Aorta (tissue), 5 donors: ENCODE results near the gene ZNF784. TPM values are rescaled to one million over a fixed set of nuclear protein-coding genes. Genes with fewer than 3 reads are reported as not detected.

Experiments
- ATAC-seq: fragments of 200-7000 bp; cut with Tn5 transposase; one replicate; pipeline ENCODE4 v1.9.1; 2022; ENCODE audit warnings: moderate library complexity; ENCODE audit not compliant: low FRiP score
- DNase-seq, 2 donors: peaks; one replicate each; pipeline ENCODE4 v3.0.0-alpha.2; 2020
- H3K27ac ChIP-seq, 2 donors: one replicate each; pipeline ENCODE4 v1.5.1; 2013; ENCODE audit warnings: low read length in 2 of 2, mild to moderate bottlenecking in 2 of 2, moderate library complexity in 2 of 2, control low read depth in 1 of 2, inconsistent platforms in 1 of 2, low read depth in 1 of 2
- H3K27me3 ChIP-seq, 2 donors: one replicate each; pipeline ENCODE4 v1.6.1; 2013; ENCODE audit warnings: control low read depth in 1 of 2, low read length in 1 of 2, mild to moderate bottlenecking in 1 of 2, moderate library complexity in 1 of 2; ENCODE audit not compliant: insufficient read depth in 2 of 2, control insufficient read depth in 1 of 2
- H3K36me3 ChIP-seq, 2 donors: one replicate each; pipeline ENCODE4 v1.6.1; 2013; ENCODE audit warnings: control low read depth in 1 of 2, low read length in 1 of 2, mild to moderate bottlenecking in 1 of 2; ENCODE audit not compliant: insufficient read depth in 2 of 2, control insufficient read depth in 1 of 2
- H3K4me1 ChIP-seq, 2 donors: one replicate each; pipeline ENCODE4 v1.6.1; 2013; ENCODE audit warnings: low read length in 2 of 2, control low read depth in 1 of 2, mild to moderate bottlenecking in 1 of 2, moderate library complexity in 1 of 2; ENCODE audit not compliant: insufficient read depth in 2 of 2, control insufficient read depth in 1 of 2
- H3K4me3 ChIP-seq, 2 donors: one replicate each; pipeline ENCODE4 v1.5.1; 2013; ENCODE audit warnings: low read length in 2 of 2, control low read depth in 1 of 2, mild to moderate bottlenecking in 1 of 2
- H3K9me3 ChIP-seq: one replicate; pipeline ENCODE4 v1.6.1; 2013; ENCODE audit warnings: mild to moderate bottlenecking, low read length; ENCODE audit not compliant: control insufficient read depth
- WGBS, 2 donors: extraction: QIAGEN DNeasy Blood & Tissue Kit; methylation state at CpG; one replicate each; pipeline ENCODE4 v1.1.7; 2013; 5-methylcytosine and 5-hydroxymethylcytosine counted together
- intact Hi-C, 2 donors: fragments of 100-400 bp; cut with DNase I; formaldehyde crosslinking; loops; one replicate each; pipeline versions ENCODE4 v1.14.2 to v1.15.0; 2022
- polyA plus RNA-seq, 2 donors: library from polyadenylated mRNA; stranded (reverse); fragments of 200-250 nt; gene quantifications; one replicate each; pipeline ENCODE4 v1.2.3, GENCODE V29; 2013
- total RNA-seq, 2 donors: library from RNA; stranded (reverse); fragmentation: NEBNext Ultra II Directional; extraction: Animal tissue kit (Norgen Biotek cat#: 25700); gene quantifications; one replicate each; pipeline ENCODE4 v1.2.1, GENCODE V29; 2021
- donor health status: healthy with polysubstance abuse.
- donor health status: Bipolar disorder and iron deficiency.
- donor health status: DM: no; HTN: no; CAD: no.
- donor health status: DM: no; HTN: no; CAD: no.
- donor health status: DM: yes; HTN: yes; CAD: no.

ZNF784 gene
- total and polyA plus RNA-seq, 4 donors = 4.8 to 27.2 (median 5.2) TPM

DNA sequence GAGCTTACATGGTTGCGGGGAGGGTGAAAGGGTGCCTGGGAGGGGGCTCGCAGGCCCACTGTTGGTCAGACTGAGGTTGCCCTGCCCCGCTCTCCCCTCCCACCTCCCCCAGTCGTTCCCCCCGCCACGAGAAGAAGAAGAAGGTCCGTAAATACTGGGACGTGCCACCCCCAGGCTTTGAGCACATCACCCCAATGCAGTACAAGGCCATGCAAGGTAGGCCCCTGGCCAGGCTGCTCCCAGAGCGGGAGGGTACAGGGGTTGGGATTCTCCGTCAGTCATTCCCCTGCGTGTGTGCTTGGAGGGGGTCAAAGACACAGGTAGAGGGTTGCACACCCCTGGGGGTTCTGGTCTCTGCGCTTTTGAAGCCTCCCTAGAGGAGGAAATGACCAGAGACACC is 36.0 kb upstream of the ZNF784 start:
- Histone ChIP-seq H3K4me3 (no peak overlapping the region), H3K36me3 (peaks cover 3 to 11% of the 10 kb centered on the region in 2 donors), H3K27ac (no peak overlapping the region), H3K9me3 (no peaks in the 10 kb centered on the region), H3K27me3 (no peaks in the 10 kb centered on the region), H3K4me1 (peaks cover 0 to 6% of the 10 kb centered on the region in 2 donors)
- 85 to 88% methylated on average over 10 to 12 of the region's 12 CpGs for WGBS, 2 donors
- no peak for ATAC-seq
- DNase-seq = no peak
- intact Hi-C loops = no loop called here

DNA sequence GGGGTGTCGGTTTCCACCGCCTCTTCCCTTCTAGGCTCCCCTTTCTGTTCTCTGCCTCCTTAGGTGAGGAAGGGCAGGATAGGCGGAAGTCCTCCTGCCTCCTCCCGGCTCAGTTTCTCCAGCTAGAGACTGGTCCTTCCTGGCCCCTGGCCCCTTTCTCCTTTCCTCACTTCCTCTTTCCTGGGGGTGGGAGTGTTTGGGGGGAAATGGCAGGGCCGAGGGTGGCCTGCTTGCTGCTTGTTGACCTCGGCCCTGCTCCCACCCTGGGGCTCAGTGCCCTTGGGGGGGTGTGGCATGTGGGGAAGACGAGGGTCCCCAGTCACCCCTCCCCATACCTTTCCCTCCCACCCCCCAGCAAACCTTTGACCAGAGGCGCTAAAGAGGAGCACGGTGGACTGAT is 35.5 kb upstream of the ZNF784 start:
- 70 to 74% methylated on average over 9 of the region's 9 CpGs for WGBS, 2 donors
- DNase-seq = no peak
- peaks cover 3 to 11% of the 10 kb centered on the region in 2 donors for H3K36me3 ChIP-seq

DNA sequence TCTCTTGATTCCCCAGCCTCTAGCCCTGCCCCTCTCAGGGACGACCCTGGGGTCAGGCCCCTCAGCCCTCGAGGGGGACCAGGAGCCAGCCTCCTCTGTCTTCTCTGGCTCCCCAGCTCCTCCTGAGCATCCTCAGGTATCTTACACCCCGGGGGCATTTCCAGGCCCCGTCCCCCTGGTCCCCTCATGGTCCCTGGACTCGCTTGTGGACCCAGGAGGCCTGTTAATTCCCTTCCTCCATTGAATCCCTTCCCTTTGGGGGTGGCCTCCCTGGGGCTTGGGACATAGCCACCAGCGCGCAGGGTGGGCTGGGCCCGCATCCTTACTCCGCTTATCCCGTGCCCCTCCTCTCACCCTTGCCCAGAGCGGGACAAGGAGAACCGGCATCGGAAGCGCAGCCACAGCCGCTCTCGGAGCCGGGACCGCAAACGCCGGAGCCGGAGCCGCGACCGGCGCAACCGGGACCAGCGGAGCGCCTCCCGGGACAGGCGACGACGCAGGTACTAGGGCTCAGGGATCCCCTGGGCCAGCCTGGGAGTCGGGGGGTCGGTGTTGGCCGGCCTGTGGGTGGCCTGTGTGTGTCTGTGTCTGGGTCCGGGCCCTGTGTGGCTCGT is 34.6 kb upstream of the ZNF784 start:
- ATAC-seq (no peak), DNase-seq (no peak)
- peaks cover 0 to 6% of the 10 kb centered on the region in 2 donors for H3K4me1 ChIP-seq
- no peak overlapping the region for H3K4me3 ChIP-seq
- WGBS, 2 donors = 90 to 91% methylated on average over 37 of the region's 37 CpGs
- no peak overlapping the region for H3K27ac ChIP-seq
- intact Hi-C loops = loop anchor here in 1 of 2 donors (10.0 kb wide), 1 partner anchor 466 kb away; the partner anchor contains the start of gene ZNF787
- peaks cover 3 to 11% of the 10 kb centered on the region in 2 donors for H3K36me3 ChIP-seq
- H3K9me3 ChIP-seq = no peaks in the 10 kb centered on the region
- no peaks in the 10 kb centered on the region for H3K27me3 ChIP-seq

More for the DNA sequence above, 35.5 kb upstream of the ZNF784 start:
- Histone ChIP-seq H3K4me3 (no peak overlapping the region), H3K9me3 (no peaks in the 10 kb centered on the region), H3K4me1 (peaks cover 0 to 6% of the 10 kb centered on the region in 2 donors), H3K27ac (no peak overlapping the region), H3K27me3 (no peaks in the 10 kb centered on the region)
- intact Hi-C loops = loop anchor here in 1 of 2 donors (10.0 kb wide), 1 partner anchor 465 kb away; the partner anchor contains the start of gene ZNF787
- ATAC-seq = no peak

DNA sequence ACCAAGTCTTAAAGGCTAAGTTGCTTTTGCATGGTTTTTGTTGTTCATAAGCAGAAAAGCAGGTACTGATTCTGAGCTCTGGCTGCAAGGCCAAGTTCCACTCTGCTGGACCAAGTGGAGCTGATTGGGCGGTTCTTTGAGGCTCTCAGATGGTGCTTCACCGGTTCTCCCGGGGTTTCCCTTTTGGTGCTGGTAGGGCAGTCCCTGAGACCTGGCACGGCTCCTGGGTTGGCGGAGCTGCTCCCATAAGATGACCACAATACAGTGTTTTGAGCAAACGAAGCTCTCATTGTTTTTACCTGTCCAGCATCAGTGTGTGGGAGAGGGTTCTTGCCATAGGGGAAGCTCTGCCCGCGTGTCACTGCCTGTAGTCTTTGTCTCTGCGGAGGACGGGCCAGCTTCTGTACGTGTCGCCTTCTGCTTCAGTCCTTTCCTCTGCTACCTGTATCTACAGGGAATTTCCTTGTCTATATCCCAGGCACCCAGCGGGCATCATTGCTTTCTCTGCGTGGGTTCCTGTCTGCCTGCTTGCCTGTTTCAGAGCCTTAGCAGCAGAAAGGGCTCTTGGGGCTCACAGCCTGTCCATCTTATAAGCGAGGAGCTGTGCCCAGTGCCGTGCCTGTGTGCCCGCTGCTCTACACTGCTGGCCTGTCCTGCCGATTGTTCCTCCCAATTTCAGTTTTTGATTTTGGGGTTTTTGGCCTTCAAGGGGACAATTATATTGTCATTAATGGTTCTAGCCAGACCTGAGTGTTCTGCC is 32.8 kb upstream of the ZNF784 start:
- Histone ChIP-seq H3K27me3 (no peaks in the 10 kb centered on the region), H3K36me3 (peaks cover 0 to 2% of the 10 kb centered on the region in 2 donors), H3K9me3 (no peaks in the 10 kb centered on the region), H3K27ac (no peak overlapping the region), H3K4me3 (no peak overlapping the region), H3K4me1 (peaks cover 0 to 6% of the 10 kb centered on the region in 2 donors)
- intact Hi-C loops = loop anchor here in 1 of 2 donors (10.0 kb wide), 1 partner anchor 468 kb away; the partner anchor contains the start of gene ZNF787
- ATAC-seq (no peak), DNase-seq (no peak)
- 52 to 53% methylated on average over 18 of the region's 18 CpGs for WGBS, 2 donors

DNA sequence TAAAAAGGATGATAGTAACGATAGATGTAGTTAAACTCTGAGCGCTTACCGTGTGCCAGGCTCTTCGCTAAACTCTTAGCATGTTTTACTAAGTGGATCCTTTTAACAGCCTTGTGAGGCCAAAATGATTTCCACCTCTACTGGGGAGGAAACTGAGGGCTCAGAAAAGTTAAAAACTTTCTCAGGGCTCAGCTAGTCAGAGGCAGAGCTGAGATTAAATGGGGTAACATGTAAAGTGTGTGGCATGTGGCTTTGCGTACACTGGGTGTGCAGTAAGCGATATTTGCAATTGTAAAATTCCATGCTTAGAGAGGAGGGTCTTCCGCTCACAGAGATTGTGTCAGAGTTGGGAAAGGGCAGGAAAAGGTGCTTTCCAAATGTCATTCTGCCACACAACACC is 32.2 kb upstream of the ZNF784 start:
- DNase-seq (no peak), ATAC-seq (no peak)
- intact Hi-C loops = loop anchor here in 1 of 2 donors (10.0 kb wide), 1 partner anchor 468 kb away; the partner anchor contains the start of gene ZNF787
- no peaks in the 10 kb centered on the region for H3K27me3 ChIP-seq
- no peak overlapping the region for H3K27ac ChIP-seq
- H3K9me3 ChIP-seq = no peaks in the 10 kb centered on the region
- H3K4me3 ChIP-seq = no peak overlapping the region
- peaks cover 0 to 6% of the 10 kb centered on the region in 2 donors for H3K4me1 ChIP-seq
- H3K36me3 ChIP-seq = peaks cover 0 to 2% of the 10 kb centered on the region in 2 donors
- 60 to 62% methylated on average over 7 of the region's 7 CpGs for WGBS, 2 donors

DNA sequence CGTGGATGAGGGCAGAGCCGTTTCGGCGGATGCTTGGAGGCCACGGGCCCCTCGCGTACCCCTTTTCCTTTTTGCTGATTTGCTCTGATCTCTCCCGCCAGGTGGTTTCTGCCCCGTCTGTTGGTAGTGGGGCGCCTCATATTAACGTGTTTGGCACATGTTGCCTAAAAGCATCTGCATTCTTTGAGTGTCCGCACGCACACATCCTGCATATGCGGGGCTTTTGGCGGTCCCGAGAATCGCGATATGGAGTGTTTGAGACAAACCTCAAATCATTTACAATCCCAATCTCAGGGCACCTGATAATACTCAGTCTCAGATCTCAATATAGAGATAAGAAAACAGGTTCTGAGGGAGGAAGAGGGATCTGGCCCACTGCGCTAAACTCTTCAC is 31.3 kb upstream of the ZNF784 start:
- Histone ChIP-seq H3K27me3 (no peaks in the 10 kb centered on the region), H3K36me3 (no peaks in the 10 kb centered on the region), H3K9me3 (no peaks in the 10 kb centered on the region), H3K4me1 (peaks cover 0 to 6% of the 10 kb centered on the region in 2 donors), H3K4me3 (peak overlapping the region; percentile 70 to 88), H3K27ac (peak overlapping the region in 1 of 2 donors; percentile 16)
- ATAC-seq = no peak
- WGBS, 2 donors = 0% methylated on average over 19 of the region's 19 CpGs
- intact Hi-C loops = loop anchor here in 1 of 2 donors (10.0 kb wide), 1 partner anchor 469 kb away; the partner anchor contains the start of gene ZNF787
- no peak for DNase-seq

DNA sequence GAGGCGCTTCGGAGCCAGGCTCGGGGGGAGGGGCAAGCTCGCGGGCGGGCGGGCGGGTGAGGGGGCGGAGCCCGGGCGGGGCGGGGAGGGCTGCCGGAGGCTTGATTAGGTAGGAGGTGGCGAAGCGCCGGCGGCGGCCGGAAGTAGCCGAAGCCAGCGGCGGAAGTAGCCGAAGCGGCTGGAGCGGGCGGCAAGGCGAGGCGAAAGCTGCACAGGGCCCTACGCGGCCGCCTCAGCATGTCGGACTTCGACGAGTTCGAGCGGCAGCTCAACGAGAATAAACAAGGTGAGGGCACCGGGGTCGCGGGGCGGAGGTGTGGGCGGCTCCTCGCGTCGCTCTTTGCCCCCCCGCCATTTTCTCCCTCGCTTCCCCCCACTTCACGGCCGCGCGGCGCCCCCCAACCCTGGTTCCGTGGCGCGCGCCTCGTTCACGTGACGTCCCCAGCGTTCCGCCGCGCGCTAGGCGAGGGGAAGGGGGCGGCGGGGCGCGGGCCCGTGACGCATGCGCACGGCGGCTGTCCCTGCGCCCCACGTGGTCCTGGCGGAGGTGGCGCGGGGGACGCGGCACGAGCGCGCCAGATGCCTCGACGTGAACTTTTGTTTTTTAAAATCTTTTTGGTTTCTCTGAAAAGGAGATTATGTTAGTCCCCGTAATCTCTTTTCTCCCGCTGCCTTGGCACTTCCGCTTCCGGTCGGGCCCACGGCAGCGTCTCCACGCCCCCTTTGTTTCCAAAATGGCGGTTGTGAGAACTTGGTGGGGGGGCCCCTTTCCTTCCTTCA is 30.7 kb upstream of the ZNF784 start, which contains the start of gene U2AF2:
Gene U2AF2 (plus strand): TSS at position 168 of the 780 bp plus-strand sequence. CDS start 70 bp downstream, at position 238.
- DNase-seq (peak; percentile 97 to 99), ATAC-seq (peak; percentile 86)
- peaks cover 0 to 6% of the 10 kb centered on the region in 2 donors for H3K4me1 ChIP-seq
- H3K4me3 ChIP-seq = peak within 1 kb of the TSS; percentile 70 to 88
- intact Hi-C loops = loop anchor here in 1 of 2 donors (1.0 to 10.0 kb wide), 2 partner anchors 20 to 470 kb away; partner anchors contain the start of genes EPN1 and ZNF787
- no peaks in the 10 kb centered on the region for H3K27me3 ChIP-seq
- 0 to 1% methylated on average over 61 to 95 of the region's 95 CpGs for WGBS, 2 donors
- peak within 1 kb of the TSS; percentile 29 to 97 for H3K27ac ChIP-seq
- H3K9me3 ChIP-seq = no peaks in the 10 kb centered on the region
- no peaks in the 10 kb centered on the region for H3K36me3 ChIP-seq

DNA sequence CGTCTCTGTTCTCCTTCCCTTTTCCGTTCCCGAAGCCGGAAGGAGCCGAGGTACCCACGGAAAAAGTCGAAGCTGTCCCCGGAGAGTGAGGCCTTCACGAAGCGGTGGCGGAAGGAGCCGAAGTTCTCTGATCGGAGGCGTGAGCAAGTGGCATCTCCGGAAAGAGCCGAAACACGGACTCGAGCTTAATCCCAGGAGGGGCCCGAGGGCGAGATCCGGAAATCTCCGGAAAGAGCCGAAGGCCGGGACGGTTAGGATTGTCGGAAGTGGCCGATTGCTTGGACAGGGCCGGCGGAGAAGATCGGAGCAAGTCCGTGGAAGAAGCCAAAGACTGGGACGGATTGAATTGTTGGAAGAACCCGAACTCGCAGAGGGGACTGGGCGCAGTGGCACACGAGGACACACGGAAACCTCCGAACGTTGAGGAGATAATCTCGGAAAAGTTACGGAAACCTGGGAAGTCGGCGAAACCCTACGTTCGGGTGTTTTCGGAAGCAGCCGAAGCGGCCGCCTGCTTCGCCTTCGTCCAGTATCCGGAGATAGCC is 30.0 kb upstream of the ZNF784 start:
- H3K27me3 ChIP-seq = no peaks in the 10 kb centered on the region
- peak overlapping the region in 1 of 2 donors; percentile 97 for H3K27ac ChIP-seq
- 0% methylated on average over 52 of the region's 52 CpGs for WGBS, 2 donors
- intact Hi-C loops = loop anchor here in 1 of 2 donors (1.0 to 10.0 kb wide), 2 partner anchors 21 to 470 kb away; partner anchors contain the start of genes EPN1 and ZNF787
- DNase-seq (peak; percentile 99 to 100), ATAC-seq (peak; percentile 94)
- no peaks in the 10 kb centered on the region for H3K9me3 ChIP-seq
- H3K4me3 ChIP-seq = peak overlapping the region; percentile 39 to 57
- peaks cover 0 to 6% of the 10 kb centered on the region in 2 donors for H3K4me1 ChIP-seq
- no peaks in the 10 kb centered on the region for H3K36me3 ChIP-seq
